GM21390 (cell line): ENCODE data around the gene SPARC.
A peak's percentile ranks its signal among the peaks of the same experiment; 100 is the strongest.
"Not testable (repeated sequence)": the region's sequence is repeated elsewhere in the genome, so short reads cannot be mapped to it uniquely, and the experiment has no call there.

Experiments
- ATAC-seq: cut with Tn5 transposase; IDR thresholded peaks from one replicate; pipeline ENCODE4 v1.9.1; 2021; ENCODE audit not compliant: unreplicated experiment

SPARC gene

DNA sequence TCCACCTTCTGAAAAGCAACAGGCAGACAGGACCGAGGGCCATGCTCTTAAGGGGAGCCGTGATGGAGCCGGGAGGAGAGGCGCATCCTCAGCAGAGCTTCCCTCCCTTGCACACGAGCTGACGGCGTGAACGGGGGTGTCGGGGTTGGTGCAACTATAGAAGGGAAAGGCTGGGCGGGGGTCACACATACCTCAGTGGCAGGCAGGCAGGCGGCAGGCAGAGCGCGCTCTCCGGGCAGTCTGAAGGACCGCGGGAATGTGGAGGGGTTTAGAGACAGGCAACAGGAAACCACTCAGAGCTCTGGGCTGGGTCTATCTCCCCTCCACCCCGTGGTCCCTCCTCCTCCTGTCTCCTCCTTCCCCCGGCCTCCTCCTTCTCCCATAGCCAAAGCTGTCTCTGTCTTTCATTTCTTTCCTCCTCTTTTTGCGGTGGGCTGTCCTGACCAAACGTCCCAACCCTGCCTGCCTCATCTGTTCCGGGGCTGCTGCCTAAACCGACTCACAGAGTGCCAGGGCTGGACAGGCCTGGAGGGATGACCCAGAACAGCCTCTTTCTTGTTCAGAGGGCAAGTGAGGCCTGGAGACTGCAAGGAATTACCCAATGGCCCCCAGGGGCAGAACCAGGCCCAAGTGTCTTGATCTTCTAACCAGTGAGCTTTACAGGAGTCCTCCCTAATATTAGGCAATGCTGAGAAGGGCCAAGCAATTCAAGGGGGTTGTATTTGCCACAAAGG is at the start of gene SPARC:
TSS of gene SPARC (minus strand) at position 242 of the 734 bp plus-strand sequence. CDS start 10,727 bp downstream, outside the sequence.
- ATAC-seq = peak; percentile 91

DNA sequence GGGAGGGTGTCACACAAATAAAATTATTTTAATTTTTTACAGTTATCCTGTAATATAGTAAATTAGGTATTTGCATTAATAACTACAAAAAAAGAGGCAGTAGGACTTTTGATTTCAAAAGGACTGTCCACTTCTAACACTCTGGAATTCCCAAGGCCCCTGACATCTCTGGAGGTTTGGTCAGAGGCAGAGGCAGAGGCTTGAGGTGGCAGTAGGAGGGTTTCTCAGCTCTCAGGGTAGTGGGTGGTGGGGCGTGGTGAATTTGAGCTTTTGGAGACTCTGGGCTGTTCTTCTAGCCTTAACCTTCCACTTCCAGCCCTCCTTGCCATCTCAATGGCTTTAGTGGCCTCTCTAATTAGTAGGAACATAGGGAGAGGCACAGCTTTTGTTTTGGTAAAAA is 48.9 kb upstream of the SPARC start:
- no peak for ATAC-seq

GRCh38 chr5:151734064-151734408 is 47.3 kb upstream of the SPARC start:
- no peak for ATAC-seq

DNA sequence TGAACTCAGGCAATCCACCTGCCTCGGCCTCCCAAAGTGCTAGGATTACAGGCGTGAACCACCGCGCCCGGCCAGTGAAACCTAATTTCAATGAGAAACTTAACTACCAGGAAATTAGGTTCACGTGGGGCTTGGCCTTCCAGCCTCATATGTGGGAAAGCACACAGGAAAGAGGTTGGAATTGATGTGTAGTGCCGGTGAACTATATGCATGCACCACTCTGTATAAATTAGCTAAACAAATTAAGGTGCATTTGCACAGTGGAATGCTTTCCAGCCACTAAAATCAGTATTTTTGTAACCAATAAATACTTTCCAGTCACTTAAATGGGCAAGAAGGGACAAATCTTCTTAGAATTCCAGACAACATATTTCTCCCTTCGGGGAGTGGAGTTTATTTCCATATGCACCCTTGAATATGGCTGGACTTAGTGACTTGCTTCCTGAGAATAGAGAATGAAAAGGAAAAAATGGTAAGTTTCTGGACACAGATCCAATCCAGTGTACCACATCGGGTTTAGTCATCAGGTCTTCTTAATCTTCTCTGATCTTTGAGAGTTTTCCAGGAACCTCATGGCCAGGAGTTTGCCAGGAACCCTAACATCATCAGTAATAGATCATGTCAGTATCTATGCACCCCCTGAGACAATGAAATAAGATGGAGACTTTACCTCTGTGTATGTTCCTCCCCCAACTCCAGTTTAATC is 46.8 kb upstream of the SPARC start:
- no peak for ATAC-seq

DNA sequence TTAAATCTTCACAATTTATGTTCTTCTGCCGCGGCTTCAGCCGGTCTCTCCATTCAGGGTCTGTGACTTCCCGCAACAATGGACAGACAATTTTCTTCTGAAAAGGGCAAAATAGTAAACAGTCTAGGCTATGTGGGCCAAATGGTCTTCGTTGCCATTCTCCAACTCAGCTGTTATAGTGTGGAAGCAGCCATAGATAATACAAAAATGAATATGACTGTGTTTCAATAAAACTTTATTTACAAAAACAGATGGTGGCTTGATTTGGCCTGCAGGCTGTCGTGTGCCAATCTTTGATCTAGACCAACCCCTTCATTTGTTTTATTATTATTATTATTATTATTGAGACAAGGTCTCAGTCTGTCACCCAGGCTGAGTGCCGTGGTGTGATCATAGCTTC is 43.7 kb upstream of the SPARC start:
- no peak for ATAC-seq

GRCh38 chr5:151729597-151729996 is 42.9 kb upstream of the SPARC start:
- not testable (repeated sequence) for ATAC-seq

GRCh38 chr5:151724360-151724759 is 37.6 kb upstream of the SPARC start:
- ATAC-seq = no peak

- no peak for ATAC-seq
These were observed 35.8 kb upstream of the SPARC start for GRCh38 chr5:151722546-151722945.

DNA sequence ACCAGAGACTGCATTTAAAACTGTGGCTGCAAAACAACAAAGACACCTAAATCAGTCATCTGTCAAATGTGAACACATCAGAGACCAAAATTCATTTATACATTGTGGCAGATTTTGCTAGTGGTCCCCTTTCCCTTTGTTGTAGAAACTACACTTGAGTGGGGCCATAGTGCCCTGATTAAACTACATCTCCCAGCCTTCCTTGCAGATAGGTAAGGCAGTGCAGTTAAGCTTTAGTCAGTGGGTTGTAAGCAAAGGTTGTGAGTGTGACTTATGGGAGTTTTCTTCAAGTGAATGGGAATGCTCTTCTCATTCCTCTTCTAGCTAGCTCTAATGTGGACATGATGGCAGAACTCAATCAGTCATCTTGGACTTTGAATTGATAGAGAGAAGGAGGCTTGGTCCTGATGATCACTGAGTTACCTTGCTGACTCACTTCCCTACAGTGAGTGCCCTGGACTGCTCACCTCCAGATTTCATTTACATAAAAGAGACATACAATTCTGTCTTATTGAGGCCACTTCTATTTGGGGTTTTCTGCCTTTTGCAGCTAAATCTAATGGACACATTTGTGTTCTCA is 35.2 kb upstream of the SPARC start:
- ATAC-seq = peak; percentile 16

GRCh38 chr5:151721087-151721646 is 34.5 kb upstream of the SPARC start:
- peak; percentile 85 for ATAC-seq

- no peak for ATAC-seq
These were observed 33.5 kb upstream of the SPARC start for GRCh38 chr5:151720215-151720614.

DNA sequence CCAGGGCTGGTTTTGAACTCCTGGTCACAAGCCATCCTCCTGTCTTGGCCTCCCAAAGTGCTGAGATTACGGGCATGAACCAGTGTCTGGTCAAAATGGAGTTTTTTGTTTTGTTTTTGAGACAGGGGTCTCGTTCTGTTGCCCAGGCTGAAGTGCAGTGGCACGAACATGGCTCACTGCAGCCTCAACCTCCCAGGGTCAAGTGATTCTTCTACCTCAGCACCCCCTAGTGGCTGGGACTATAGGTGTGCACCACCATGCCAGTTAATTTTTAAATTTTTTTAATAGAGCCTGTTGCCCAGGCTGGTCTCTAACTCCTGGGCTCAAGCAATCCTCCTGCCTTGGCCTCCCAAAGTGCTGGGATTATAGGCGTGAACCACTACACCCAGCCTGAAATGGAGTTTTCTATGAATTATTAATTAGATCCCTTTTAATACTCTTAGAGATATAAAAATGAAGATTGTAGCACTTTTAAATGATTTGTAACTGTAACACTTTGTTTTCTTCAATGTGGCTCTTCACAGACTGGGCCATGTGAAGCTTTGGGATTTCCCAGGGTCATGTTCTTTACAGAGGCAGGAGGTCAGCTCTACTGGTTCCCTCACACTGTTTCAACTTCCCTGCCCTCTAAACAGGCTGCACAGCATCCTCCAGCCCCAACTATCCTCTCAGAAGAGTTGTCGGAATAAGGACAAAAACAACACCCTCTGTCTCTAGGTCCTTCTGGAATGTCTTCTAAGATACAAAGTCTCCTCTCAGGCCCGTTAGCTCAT is 32.7 kb upstream of the SPARC start:
- ATAC-seq = no peak

DNA sequence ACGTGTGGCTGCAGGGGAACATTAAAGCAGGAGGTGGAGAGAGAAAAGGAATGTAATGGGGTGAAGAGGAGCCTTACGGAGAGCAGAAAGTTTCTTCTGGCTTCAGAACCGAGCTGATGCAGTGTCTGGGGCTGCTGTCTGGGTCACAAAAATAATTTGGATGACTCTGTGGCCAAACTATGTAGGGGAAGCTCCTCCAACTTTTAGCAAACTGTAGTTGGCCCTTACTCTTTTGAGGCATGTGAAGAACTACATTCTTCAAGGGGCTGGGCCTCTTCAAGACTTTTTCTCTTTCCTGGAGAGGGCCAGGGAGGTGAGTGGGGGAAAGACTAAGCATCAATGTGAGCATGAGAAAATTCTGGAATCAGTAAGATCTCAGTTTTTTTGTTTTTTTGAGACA is 31.9 kb upstream of the SPARC start:
- no peak for ATAC-seq

GRCh38 chr5:151718153-151718552 is 31.4 kb upstream of the SPARC start:
- ATAC-seq = no peak

DNA sequence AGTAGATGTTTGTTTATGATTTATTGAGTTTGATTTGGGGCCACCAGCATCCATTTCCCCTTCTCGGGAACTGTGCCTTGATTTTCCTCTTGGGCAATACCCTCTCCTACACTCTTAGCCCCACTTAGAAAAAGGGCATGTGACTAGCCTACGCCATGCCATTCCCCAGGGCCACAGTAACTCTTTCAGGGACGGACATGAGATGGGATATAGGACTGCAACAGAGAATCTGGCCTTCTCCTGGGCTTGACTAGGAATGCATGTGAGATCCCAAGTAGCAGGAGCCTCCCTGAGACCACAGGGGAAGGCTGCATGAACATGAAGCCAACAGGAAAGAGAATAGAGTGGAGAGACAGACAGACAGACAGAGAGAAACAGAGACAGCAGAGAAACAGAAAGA is 30.7 kb upstream of the SPARC start:
- no peak for ATAC-seq

GRCh38 chr5:151709109-151709735 is 22.5 kb upstream of the SPARC start:
- no peak for ATAC-seq

DNA sequence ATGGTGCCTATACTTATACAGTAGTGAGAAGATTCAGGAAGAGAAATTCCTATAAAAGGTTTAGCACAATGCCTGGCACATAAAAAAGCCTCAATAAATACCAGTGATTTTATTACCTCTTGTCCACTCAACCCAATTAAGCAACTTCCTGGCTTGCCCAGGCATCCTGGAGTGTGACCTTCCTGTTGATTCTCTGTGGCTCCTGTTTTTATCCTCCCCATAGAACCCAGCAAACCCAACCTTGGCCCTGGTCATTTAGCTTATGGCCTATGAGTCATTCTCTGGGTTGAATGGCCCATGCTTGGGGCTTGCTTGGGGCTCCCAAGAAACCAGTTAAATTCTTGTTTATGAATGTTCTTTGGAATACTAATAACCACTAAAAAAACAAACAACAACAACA is 21.4 kb upstream of the SPARC start:
- no peak for ATAC-seq

GRCh38 chr5:151707567-151707966 is 20.9 kb upstream of the SPARC start:
- no peak for ATAC-seq

DNA sequence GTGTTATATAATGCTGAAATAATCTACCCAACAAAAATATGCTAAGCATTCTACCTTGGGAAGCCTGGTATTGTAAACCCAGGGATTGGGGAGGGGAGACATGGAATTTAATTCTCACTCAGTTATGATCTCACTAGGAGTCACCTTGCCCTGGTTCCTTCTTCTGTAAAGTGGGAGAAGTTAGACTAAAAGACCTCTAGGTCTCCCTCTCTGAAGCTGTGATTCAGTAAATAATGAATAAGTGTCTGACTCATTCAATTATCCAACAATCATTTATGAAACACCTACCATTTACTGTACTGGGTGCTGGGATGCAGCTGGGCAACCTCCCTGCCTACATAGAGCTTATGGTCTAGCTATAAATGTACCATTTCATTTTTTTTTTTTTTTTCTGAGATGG is 20.2 kb upstream of the SPARC start:
- ATAC-seq = no peak

DNA sequence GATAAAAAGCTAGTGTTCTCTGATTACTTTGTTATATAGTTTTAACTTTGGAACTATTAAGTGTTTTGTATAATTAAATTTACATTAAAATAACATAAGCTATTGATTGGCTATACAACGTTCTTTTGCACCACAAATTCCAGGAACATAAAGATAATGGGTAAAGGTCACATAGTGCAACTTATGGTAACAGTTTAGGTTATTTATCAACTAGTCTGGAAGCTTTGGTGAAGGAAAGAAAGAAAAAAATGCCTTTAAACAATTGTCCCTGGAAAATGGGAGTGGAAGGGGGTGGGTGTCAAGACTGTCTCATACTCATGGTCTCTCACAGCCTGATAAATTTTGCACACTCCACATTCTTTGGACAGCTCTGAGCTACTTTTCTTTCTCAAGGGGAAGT is 17.1 kb upstream of the SPARC start:
- no peak for ATAC-seq

GRCh38 chr5:151703227-151703626 is 16.5 kb upstream of the SPARC start:
- ATAC-seq = peak; percentile 89
